HepG2 (cell line): ENCODE measurements around the gene CPSF4. TPM values are rescaled to one million over a fixed set of nuclear protein-coding genes. Genes with fewer than 3 reads are reported as not detected.

Experiments
- AKAP8 ChIP-seq: sonication (generic); formaldehyde crosslinking; IDR thresholded peaks from 2 replicates; pipeline ENCODE4 v1.5.1; 2020; ENCODE audit warnings: mild to moderate bottlenecking, missing genetic modification reagents
- ATF1 ChIP-seq: IDR thresholded peaks from 2 replicates; pipeline ENCODE4 v1.6.1; 2016; ENCODE audit warnings: mild to moderate bottlenecking, control low read depth
- ATRX ChIP-seq: sonication (generic); formaldehyde crosslinking; IDR thresholded peaks from 2 replicates; pipeline ENCODE4 v1.4.0; 2020; ENCODE audit warnings: missing genetic modification reagents, borderline replicate concordance
- CBFB ChIP-seq: sonication (generic); formaldehyde crosslinking; IDR thresholded peaks from 2 replicates; pipeline ENCODE4 v1.4.0; 2020; ENCODE audit warnings: missing genetic modification reagents
- CSRNP1 ChIP-seq: sonication (generic); formaldehyde crosslinking; IDR thresholded peaks from 2 replicates; pipeline ENCODE4 v1.8.1; 2023; ENCODE audit warnings: mild to moderate bottlenecking, missing genetic modification reagents
- EZH2 ChIP-seq: conservative IDR thresholded peaks from 2 replicates; pipeline ENCODE4 v1.6.1; 2012; ENCODE audit warnings: mild to moderate bottlenecking, low read depth, low read length, moderate library complexity
- HNRNPUL1 ChIP-seq: fragments of 200-400 bp; formaldehyde crosslinking; IDR thresholded peaks from 2 replicates; pipeline ENCODE4 v1.6.1; 2017; ENCODE audit warnings: low read depth, mild to moderate bottlenecking, low read length, moderate library complexity
- MEIS2 ChIP-seq: sonication (generic); formaldehyde crosslinking; IDR thresholded peaks from 2 replicates; pipeline ENCODE4 v1.9.0; 2021; ENCODE audit warnings: mild to moderate bottlenecking, missing genetic modification reagents
- NFYB ChIP-seq: sonication (generic); formaldehyde crosslinking; IDR thresholded peaks from 2 replicates; pipeline ENCODE4 v1.4.0; 2020; ENCODE audit warnings: missing genetic modification reagents
- SMARCE1 ChIP-seq: fragments of 450-650 bp; IDR thresholded peaks from 2 replicates; pipeline ENCODE4 v1.6.1; 2017; ENCODE audit warnings: borderline replicate concordance
- TFE3 ChIP-seq: IDR thresholded peaks from 2 replicates; pipeline ENCODE4 v1.6.1; 2016
- ZFP1 ChIP-seq: IDR thresholded peaks from 2 replicates; pipeline ENCODE4 v1.6.1; 2016
- ZKSCAN5 ChIP-seq: sonication (generic); formaldehyde crosslinking; IDR thresholded peaks from 2 replicates; pipeline ENCODE4 v1.5.1; 2020; ENCODE audit warnings: mild to moderate bottlenecking, missing genetic modification reagents
- ZNF24 ChIP-seq: fragments of 450-650 bp; IDR thresholded peaks from 2 replicates; pipeline ENCODE4 v1.6.1; 2017; ENCODE audit warnings: antibody characterized with exemption, mild to moderate bottlenecking
- ZNF264 ChIP-seq: sonication (generic); formaldehyde crosslinking; IDR thresholded peaks from 2 replicates; pipeline ENCODE4 v1.4.0; 2020; ENCODE audit warnings: missing genetic modification reagents
- ZNF280D ChIP-seq: sonication (generic); formaldehyde crosslinking; IDR thresholded peaks from 2 replicates; pipeline ENCODE4 v1.5.1; 2020; ENCODE audit warnings: mild to moderate bottlenecking, missing genetic modification reagents
- ZNF816 ChIP-seq: sonication (generic); formaldehyde crosslinking; IDR thresholded peaks from 2 replicates; pipeline ENCODE4 v1.8.0; 2022; ENCODE audit warnings: missing genetic modification reagents, mild to moderate bottlenecking, borderline replicate concordance
- polyA plus RNA-seq, 8 experiments: library from polyadenylated mRNA; depleted of rRNA in 3 of 8; stranded (reverse) in 7 of 8; unstranded in 1 of 8; fragments of >200 nt; fragmentation: Illumina TruSeq in 4 of 8; extraction: Trizol in 4 of 8; gene quantifications; 2 replicates each; pipeline versions ENCODE4 v1.2.1 to v1.2.3, GENCODE V29; 2011 to 2016; ENCODE audit warnings: low read depth in 4 of 8, missing spikeins in 1 of 8, mixed read lengths in 1 of 8; ENCODE audit not compliant: insufficient read depth in 1 of 8
- total RNA-seq, 5 experiments: library from RNA; depleted of rRNA; stranded (reverse); fragments of >200 nt; fragmentation: Illumina TruSeq; extraction: Trizol; gene quantifications; 2 replicates each; pipeline ENCODE4 v1.2.3, GENCODE V29; 2016; ENCODE audit warnings: low read depth in 1 of 5
- TF ChIP-seq, protein P1 (sequence below): sonication (generic); formaldehyde crosslinking; IDR thresholded peaks from 2 replicates; pipeline ENCODE4 v1.8.0; 2023; ENCODE audit warnings: mild to moderate bottlenecking, missing genetic modification reagents
- TF ChIP-seq, protein P2 (sequence below): IDR thresholded peaks from 2 replicates; pipeline ENCODE4 v1.6.1; 2016; ENCODE audit warnings: low read depth, borderline replicate concordance

CPSF4 gene
- total and polyA plus RNA-seq, 2 of the 13 experiments (the other 11 are each of a cell fraction or from before 2014, with no cell fraction given): 34.1 to 49.6 TPM

GRCh38 chr7:99438573-99439480 lies at the start of gene CPSF4, which contains the start of gene PTCD1 (continued):
- TF ChIP-seq AKAP8 (CRISPR knock-in tag): peak; percentile 73; the same call in 1 of the 2 replicates
- no peak for TF ChIP-seq ZNF24
- peak; percentile 83 for TF ChIP-seq TFE3 (CRISPR knock-in tag)
- TF ChIP-seq ZFP1 (CRISPR knock-in tag): no peak
- TF ChIP-seq ATRX (CRISPR knock-in tag): no peak
- TF ChIP-seq EZH2: no peak
- TF ChIP-seq ZNF264 (CRISPR knock-in tag): no peak
- no peak for TF ChIP-seq ZKSCAN5
- peak; percentile 58; the same call in 1 of the 2 replicates for TF ChIP-seq HNRNPUL1
- TF ChIP-seq SMARCE1: no peak
- peak; percentile 77; the same call in 1 of the 2 replicates for TF ChIP-seq CSRNP1 (CRISPR knock-in tag)
- TF ChIP-seq, protein P1, sequence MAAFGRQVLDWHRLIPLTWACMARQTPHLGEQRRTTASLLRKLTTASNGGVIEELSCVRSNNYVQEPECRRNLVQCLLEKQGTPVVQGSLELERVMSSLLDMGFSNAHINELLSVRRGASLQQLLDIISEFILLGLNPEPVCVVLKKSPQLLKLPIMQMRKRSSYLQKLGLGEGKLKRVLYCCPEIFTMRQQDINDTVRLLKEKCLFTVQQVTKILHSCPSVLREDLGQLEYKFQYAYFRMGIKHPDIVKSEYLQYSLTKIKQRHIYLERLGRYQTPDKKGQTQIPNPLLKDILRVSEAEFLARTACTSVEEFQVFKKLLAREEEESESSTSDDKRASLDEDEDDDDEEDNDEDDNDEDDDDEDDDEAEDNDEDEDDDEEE (CRISPR knock-in tag): peak; percentile 63; the same call in 1 of the 2 replicates
- TF ChIP-seq ATF1 (CRISPR knock-in tag): no peak
- TF ChIP-seq ZNF816: 0 out of 2 replicates have a peak, but pooled peaks have one; percentile 29
- no peak; the same call in 1 of the 2 replicates for TF ChIP-seq MEIS2
- TF ChIP-seq, protein P2, sequence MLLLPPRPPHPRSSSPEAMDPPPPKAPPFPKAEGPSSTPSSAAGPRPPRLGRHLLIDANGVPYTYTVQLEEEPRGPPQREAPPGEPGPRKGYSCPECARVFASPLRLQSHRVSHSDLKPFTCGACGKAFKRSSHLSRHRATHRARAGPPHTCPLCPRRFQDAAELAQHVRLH (CRISPR knock-in tag): no peak; the same call in 1 of the 2 replicates
- no peak for TF ChIP-seq NFYB (CRISPR knock-in tag)
- peak; percentile 68 for TF ChIP-seq CBFB (CRISPR knock-in tag)
- TF ChIP-seq ZNF280D: no peak
